H9 (cell line): ENCODE data around the gene GRIN2D. TPM values are rescaled to one million over a fixed set of nuclear protein-coding genes. Genes with fewer than 3 reads are reported as not detected.

Experiments
- DNase-seq: peaks from one replicate; pipeline ENCODE4 v3.0.0-alpha.2; 2017
- H2AFZ ChIP-seq: one replicate; pipeline ENCODE4 v1.6.1; 2013; ENCODE audit warnings: mild to moderate bottlenecking, low read length, control low read depth, moderate library complexity
- H2AK5ac ChIP-seq: 2 replicates; pipeline ENCODE4 v1.6.1; 2013; ENCODE audit warnings: low read length, control low read depth, mixed read lengths; ENCODE audit not compliant: insufficient read length
- H2BK120ac ChIP-seq: one replicate; pipeline ENCODE4 v1.6.1; 2013; ENCODE audit warnings: low read depth, mild to moderate bottlenecking, low read length, control low read depth, inconsistent platforms; ENCODE audit not compliant: poor library complexity, severe bottlenecking
- H2BK12ac ChIP-seq: 2 replicates; pipeline ENCODE4 v1.6.1; 2013; ENCODE audit warnings: low read length, control low read depth, mixed read lengths, low read depth; ENCODE audit not compliant: insufficient read length
- H2BK15ac ChIP-seq: 2 replicates; pipeline ENCODE4 v1.6.1; 2013; ENCODE audit warnings: low read depth, low read length, control low read depth
- H2BK20ac ChIP-seq: one replicate; pipeline ENCODE4 v1.6.1; 2013; ENCODE audit warnings: low read depth, mild to moderate bottlenecking, low read length, control low read depth, inconsistent platforms; ENCODE audit not compliant: poor library complexity, severe bottlenecking
- H2BK5ac ChIP-seq: 2 replicates; pipeline ENCODE4 v1.6.1; 2013; ENCODE audit warnings: low read length, control low read depth, mixed read lengths; ENCODE audit not compliant: insufficient read length
- H3K14ac ChIP-seq: 2 replicates; pipeline ENCODE4 v1.6.1; 2013; ENCODE audit warnings: low read length, control low read depth; ENCODE audit not compliant: insufficient read depth
- H3K18ac ChIP-seq: 2 replicates; pipeline ENCODE4 v1.6.1; 2013; ENCODE audit warnings: low read depth, mild to moderate bottlenecking, mixed read lengths, low read length, control low read depth; ENCODE audit not compliant: insufficient read length
- H3K23ac ChIP-seq: 2 replicates; pipeline ENCODE4 v1.6.1; 2013; ENCODE audit warnings: low read length, control low read depth, mixed read lengths, low read depth; ENCODE audit not compliant: insufficient read length
- H3K23me2 ChIP-seq: 2 replicates; pipeline ENCODE4 v1.6.1; 2013; ENCODE audit warnings: low read depth, mild to moderate bottlenecking, mixed read lengths, low read length, control low read depth; ENCODE audit not compliant: insufficient read length, poor library complexity, severe bottlenecking
- H3K27ac ChIP-seq: 2 replicates; pipeline ENCODE4 v1.5.1; 2013; ENCODE audit warnings: low read length, control low read depth, mixed read lengths, low read depth; ENCODE audit not compliant: insufficient read length
- H3K27me3 ChIP-seq: 2 replicates; pipeline ENCODE4 v1.6.1; 2013; ENCODE audit warnings: low read length, control low read depth, inconsistent platforms; ENCODE audit not compliant: insufficient read depth
- H3K4ac ChIP-seq: 2 replicates; pipeline ENCODE4 v1.6.1; 2013; ENCODE audit warnings: low read depth, mild to moderate bottlenecking, control low read depth, inconsistent platforms, low read length, moderate library complexity
- H3K4me1 ChIP-seq: 2 replicates; pipeline ENCODE4 v1.6.1; 2013; ENCODE audit warnings: low read length, control low read depth, inconsistent platforms; ENCODE audit not compliant: insufficient read depth
- H3K4me2 ChIP-seq: 2 replicates; pipeline ENCODE4 v1.6.1; 2013; ENCODE audit warnings: low read length, control low read depth, mixed read lengths; ENCODE audit not compliant: insufficient read length, insufficient read depth
- H3K56ac ChIP-seq: 2 replicates; pipeline ENCODE4 v1.6.1; 2013; ENCODE audit warnings: low read depth, mild to moderate bottlenecking, mixed read lengths, low read length, control low read depth; ENCODE audit not compliant: insufficient read length
- H3K79me1 ChIP-seq: 2 replicates; pipeline ENCODE4 v1.6.1; 2013; ENCODE audit warnings: low read depth, mild to moderate bottlenecking, moderate library complexity, low read length, control low read depth, inconsistent platforms; ENCODE audit not compliant: insufficient read depth, poor library complexity, severe bottlenecking
- H3K79me2 ChIP-seq: 2 replicates; pipeline ENCODE4 v1.6.1; 2013; ENCODE audit warnings: low read length, control low read depth, inconsistent platforms; ENCODE audit not compliant: insufficient read depth
- H3K9ac ChIP-seq: 2 replicates; pipeline ENCODE4 v1.6.1; 2013; ENCODE audit warnings: low read length, control low read depth, mixed read lengths; ENCODE audit not compliant: insufficient read length; ENCODE audit errors: extremely low read depth
- H3K9me3 ChIP-seq: one replicate; pipeline ENCODE4 v1.6.1; 2013; ENCODE audit warnings: low read depth, low read length, inconsistent platforms; ENCODE audit not compliant: control insufficient read depth
- H3T11ph ChIP-seq: one replicate; pipeline ENCODE4 v1.6.1; 2013; ENCODE audit warnings: mild to moderate bottlenecking, low read length, control low read depth, inconsistent platforms
- H4K20me1 ChIP-seq: one replicate; pipeline ENCODE4 v1.6.1; 2013; ENCODE audit not compliant: control insufficient read depth, insufficient read length, insufficient read depth
- H4K5ac ChIP-seq: 2 replicates; pipeline ENCODE4 v1.6.1; 2013; ENCODE audit warnings: low read depth, mild to moderate bottlenecking, mixed read lengths, low read length, control low read depth; ENCODE audit not compliant: insufficient read length
- H4K8ac ChIP-seq: replicated peaks from 2 replicates; pipeline ENCODE4 v1.6.1; 2013; ENCODE audit warnings: low read length, control low read depth, mixed read lengths, low read depth; ENCODE audit not compliant: insufficient read length
- H4K91ac ChIP-seq: 2 replicates; pipeline ENCODE4 v1.6.1; 2013; ENCODE audit warnings: low read depth, mild to moderate bottlenecking, moderate library complexity, mixed read lengths, low read length, control low read depth; ENCODE audit not compliant: insufficient read length
- H3K27ac Mint-ChIP-seq, 3 experiments: 2 replicates in 2 of 3; 3 replicates in 1 of 3; pipeline ENCODE4 v1.8.0; 2020 to 2021; ENCODE audit warnings: mixed read lengths in 3 of 3, mild to moderate bottlenecking in 1 of 3, moderate library complexity in 1 of 3
- H3K27me3 Mint-ChIP-seq: 2 replicates; pipeline ENCODE4 v1.8.0; 2021; ENCODE audit warnings: low read depth, mild to moderate bottlenecking, moderate library complexity, mixed read lengths
- H3K36me3 Mint-ChIP-seq, 3 experiments: 2 replicates in 2 of 3; 3 replicates in 1 of 3; pipeline ENCODE4 v1.8.0; 2020 to 2021; ENCODE audit warnings: low read depth in 3 of 3, mixed read lengths in 3 of 3; ENCODE audit not compliant: insufficient read depth in 1 of 3
- H3K4me1 Mint-ChIP-seq, 2 experiments: 2 replicates each; pipeline ENCODE4 v1.8.0; 2020; ENCODE audit warnings: mixed read lengths in 2 of 2
- H3K4me3 Mint-ChIP-seq, 2 experiments: 2 replicates in 1 of 2; 3 replicates in 1 of 2; pipeline ENCODE4 v1.8.0; 2020 to 2021; ENCODE audit warnings: mild to moderate bottlenecking in 2 of 2, mixed read lengths in 2 of 2, moderate library complexity in 1 of 2
- H3K9me3 Mint-ChIP-seq, 2 experiments: 2 replicates in 1 of 2; 3 replicates in 1 of 2; pipeline ENCODE4 v1.8.0; 2020; ENCODE audit warnings: mild to moderate bottlenecking in 2 of 2, mixed read lengths in 2 of 2, moderate library complexity in 1 of 2
- CTCF ChIP-seq: fragments of 200-600 bp; sonication (generic); conservative IDR thresholded peaks from 3 replicates; pipeline ENCODE4 v1.8.0; 2021; ENCODE audit warnings: antibody characterized with exemption, mild to moderate bottlenecking
- WGBS: extraction: QIAGEN DNeasy Blood & Tissue Kit; methylation state at CpG from one replicate; pipeline ENCODE4 v1.1.7; 2013; ENCODE audit warnings: missing lambda C conversion rate, low lambda C conversion rate, mixed read lengths; ENCODE audit not compliant: insufficient read length; ENCODE audit errors: extremely low coverage; 5-methylcytosine and 5-hydroxymethylcytosine counted together
- total RNA-seq: library from RNA; stranded (reverse); gene quantifications from 2 replicates; pipeline ENCODE4 v1.2.1, GENCODE V29; 2021

The GRIN2D gene
- total RNA-seq, 1 experiment from 2014 or later = 5.9 TPM

DNA sequence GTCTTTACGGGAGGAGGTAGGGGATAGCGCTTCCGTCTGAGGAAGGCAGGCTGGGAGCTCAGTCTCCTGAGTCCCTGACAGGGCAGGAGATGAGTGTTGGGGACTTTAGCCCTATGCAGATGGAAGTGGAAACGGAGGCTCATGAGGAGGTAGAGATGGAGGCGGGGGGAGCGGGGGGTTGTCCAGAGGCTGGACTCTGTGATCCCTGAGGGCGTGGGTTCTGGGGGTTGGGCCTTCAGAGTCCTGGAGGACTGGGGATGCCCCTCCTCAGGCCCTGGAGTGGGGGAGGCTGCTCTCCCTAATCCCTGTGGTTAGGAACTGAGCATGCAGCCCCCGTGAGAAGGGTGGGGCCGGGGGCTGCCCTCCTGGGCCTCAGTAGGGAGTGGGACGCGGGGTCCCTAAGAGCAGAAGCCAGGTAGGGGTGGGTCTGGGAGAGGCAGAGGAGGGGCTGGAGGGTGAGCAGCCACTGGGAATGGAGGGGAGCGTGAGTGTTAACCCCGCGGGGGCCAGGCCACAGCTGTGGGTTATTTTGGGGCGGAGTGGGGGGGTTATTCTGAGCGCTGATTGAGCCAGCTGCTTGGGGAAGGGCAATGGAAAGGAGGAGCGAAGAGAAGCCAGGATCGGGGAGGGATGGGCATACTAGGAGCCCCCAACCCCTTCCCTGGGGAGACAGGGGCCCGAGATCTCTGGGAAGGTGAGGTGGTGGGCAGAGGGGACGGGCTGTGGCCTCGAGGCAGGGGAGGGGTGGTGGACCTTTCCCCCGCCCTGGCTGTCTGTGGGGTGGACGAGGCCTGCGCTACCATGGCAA lies 2.8 kb downstream of the GRIN2D start:
- no peak overlapping the region for H3K14ac ChIP-seq
- H2AFZ ChIP-seq = no peak overlapping the region
- H3K18ac ChIP-seq = no peak overlapping the region
- peaks cover 62% of the 10 kb centered on the region for H3K27me3 Mint-ChIP-seq
- H3K9ac ChIP-seq = no peak overlapping the region
- WGBS = no CpG with 5 or more reads among the region's 24 CpGs
- peaks cover 46 to 76% of the 10 kb centered on the region in 2 experiments for H3K4me1 Mint-ChIP-seq
- no peak overlapping the region for H2BK20ac ChIP-seq
- peak overlapping the region in 1 of 2 experiments; percentile 66; a peak in 2 of 5 replicates for H3K4me3 Mint-ChIP-seq
- no peak overlapping the region for H2BK5ac ChIP-seq
- peaks cover 20% of the 10 kb centered on the region for H3K23me2 ChIP-seq
- no peaks in the 10 kb centered on the region; the same call in 1 of the 2 replicates for H3K79me2 ChIP-seq
- H4K91ac ChIP-seq = no peak overlapping the region
- H2BK12ac ChIP-seq = no peak overlapping the region
- no peaks in the 10 kb centered on the region for H4K20me1 ChIP-seq
- no peak overlapping the region for H2BK15ac ChIP-seq
- no peaks in the 10 kb centered on the region; a peak in 1 of 5 replicates for H3K9me3 Mint-ChIP-seq
- no peak overlapping the region for H4K5ac ChIP-seq
- no peak for TF ChIP-seq CTCF
- peaks cover 8% of the 10 kb centered on the region; the same call in 1 of the 2 replicates for H3K27me3 ChIP-seq
- H3K4me2 ChIP-seq = no peak overlapping the region
- H3K56ac ChIP-seq = no peak overlapping the region
- no peaks in the 10 kb centered on the region for H3K9me3 ChIP-seq
- no peaks in the 10 kb centered on the region for H3K79me1 ChIP-seq
- H3K23ac ChIP-seq = no peak overlapping the region
- H2AK5ac ChIP-seq = no peak overlapping the region
- H3K4me1 ChIP-seq = peaks cover 9% of the 10 kb centered on the region; the same call in 1 of the 2 replicates
- no peak overlapping the region; a peak in 1 of 7 replicates for H3K27ac Mint-ChIP-seq
- no peak overlapping the region for H3T11ph ChIP-seq
- no peak overlapping the region for H4K8ac ChIP-seq
- H3K36me3 Mint-ChIP-seq = no peaks in the 10 kb centered on the region; a peak in 1 of 7 replicates
- no peak overlapping the region for H3K4ac ChIP-seq
- no peak overlapping the region for H3K27ac ChIP-seq
- H2BK120ac ChIP-seq = no peak overlapping the region
- DNase-seq = no peak
